ENCODE data around the gene NKPD1. TPM values are rescaled to one million over a fixed set of nuclear protein-coding genes. Genes with fewer than 3 reads are reported as not detected.

Gene NKPD1
- polyA plus RNA-seq, 1 of the 3 experiments (the other 2 are of a cell fraction), result 0.12 TPM

GRCh38 chr19:45121827-45122345 is 38.9 kb downstream of the NKPD1 start:
- H3K27ac ChIP-seq (ENCODE audit: low read depth in 2 of 2, low read length in 1 of 2), result no peak overlapping the region
- H3K9me3 ChIP-seq, result no peaks in the 10 kb centered on the region
- H3F3A ChIP-seq (replicated peaks; ENCODE audit: insufficient read depth), result no peaks in the 10 kb centered on the region
- no peak overlapping the region for H3K9ac ChIP-seq
- H4K20me1 ChIP-seq (ENCODE audit: insufficient read depth), result peaks cover 87% of the 10 kb centered on the region
- no peaks in the 10 kb centered on the region for H3K27me3 ChIP-seq (ENCODE audit: insufficient read depth)
- H3K9me2 ChIP-seq, result no peaks in the 10 kb centered on the region
- H3K36me3 ChIP-seq (replicated peaks in 1 of 2; ENCODE audit: control insufficient read depth in 1 of 2, insufficient read depth in 2 of 2, low read length in 1 of 2), result no peaks in the 10 kb centered on the region
- TF ChIP-seq ZBTB33 (IDR thresholded peaks at IDR 0.05; ENCODE audit: borderline replicate concordance, low read depth), result no peak
- TF ChIP-seq RAD21 (IDR thresholded peaks at IDR 0.05; ENCODE audit: low read length), result no peak
- no peak for TF ChIP-seq MXI1 (IDR thresholded peaks at IDR 0.05; ENCODE audit: low read depth, low read length)
- no peak for TF ChIP-seq USF2 (IDR thresholded peaks at IDR 0.05; ENCODE audit: borderline replicate concordance, low read depth, low read length)
- TF ChIP-seq EZH2phosphoT487 (IDR thresholded peaks at IDR 0.05; ENCODE audit: borderline replicate concordance, low read depth), result no peak
- no peak for TF ChIP-seq REST (IDR thresholded peaks at IDR 0.05; ENCODE audit: low read depth, low read length)
- TF ChIP-seq NRF1 (IDR thresholded peaks at IDR 0.05; ENCODE audit: low read depth, low read length), result no peak
- no peak for TF ChIP-seq TAF1 (IDR thresholded peaks at IDR 0.05; ENCODE audit: borderline replicate concordance, low read depth, low read length)
- no peak for TF ChIP-seq FOXJ3 (CRISPR knock-in tag; IDR thresholded peaks at IDR 0.05)
- no peak for TF ChIP-seq YY1 (IDR thresholded peaks at IDR 0.05; ENCODE audit: low read depth)
- no peak for TF ChIP-seq NFIC (IDR thresholded peaks at IDR 0.05; ENCODE audit: borderline replicate concordance)
- no peak for TF ChIP-seq EP300 (IDR thresholded peaks at IDR 0.05; ENCODE audit: borderline replicate concordance in 1 of 2, low read depth in 1 of 2, low read length in 1 of 2)
- TF ChIP-seq FOXM1 (IDR thresholded peaks at IDR 0.05; ENCODE audit: low read depth), result no peak
- no peak for TF ChIP-seq POLR2AphosphoS5 (IDR thresholded peaks at IDR 0.05; ENCODE audit: low read depth, low read length)
- TF ChIP-seq GATA2 (CRISPR knock-in tag; IDR thresholded peaks at IDR 0.05), result no peak
- TF ChIP-seq GABPA (IDR thresholded peaks at IDR 0.05; ENCODE audit: low read depth), result no peak
- no peak for TF ChIP-seq JUND (IDR thresholded peaks at IDR 0.05)
- H3K79me2 ChIP-seq (ENCODE audit: insufficient read depth), result peaks cover 71% of the 10 kb centered on the region
- POLR2A ChIA-PET, result no interaction called here
- no peak overlapping the region for H3K4me3 ChIP-seq (ENCODE audit: low read depth in 2 of 2, low read length in 1 of 2)
- H3K4me1 ChIP-seq (ENCODE audit: control insufficient read depth in 1 of 2, insufficient read depth in 2 of 2, low read depth in 1 of 2, low read length in 1 of 2), result peaks cover 0 to 24% of the 10 kb centered on the region in 2 experiments; a peak in 1 of 4 replicates
- H3K4me2 ChIP-seq, result no peak overlapping the region
- 91% methylated on average over 5 of the region's 11 CpGs for WGBS (ENCODE audit: low lambda C conversion rate)
- no peak overlapping the region for H2AFZ ChIP-seq (ENCODE audit: low read depth)
- no peak for DNase-seq
- CTCF ChIA-PET, result interaction anchor here (1.3 kb wide), 1 partner anchor 79 kb away, joined by 3 read pairs; no protein-coding TSS in a partner anchor
